Ovary (tissue), 9 donors: ENCODE data around the gene CTSK. TPM values are rescaled to one million over a fixed set of nuclear protein-coding genes. Genes with fewer than 3 reads are reported as not detected.
A peak's percentile ranks its signal among the peaks of the same experiment; 100 is the strongest.
"Not testable (repeated sequence)": the region's sequence is repeated elsewhere in the genome, so short reads cannot be mapped to it uniquely, and the experiment has no call there.

ENCODE experiments used
- DNase-seq, 5 donors: peaks; one replicate each; pipeline ENCODE4 v3.0.0-alpha.2; 2019 to 2020
- H3K27ac ChIP-seq, 2 donors: fragments of 200-600 bp; one replicate each; pipeline versions ENCODE4 v1.5.1 to v1.8.0; 2019 to 2022
- H3K27me3 ChIP-seq: fragments of 200-600 bp; one replicate; pipeline ENCODE4 v1.8.0; 2022
- H3K36me3 ChIP-seq: fragments of 200-600 bp; sonication (generic); one replicate; pipeline ENCODE4 v1.5.1; 2019
- H3K4me1 ChIP-seq: one replicate; pipeline ENCODE4 v1.8.1; 2013; ENCODE audit warnings: mild to moderate bottlenecking, moderate library complexity; ENCODE audit not compliant: insufficient read depth
- H3K4me3 ChIP-seq: fragments of 200-600 bp; sonication (generic); one replicate; pipeline ENCODE4 v1.5.1; 2017
- H3K9me3 ChIP-seq, 2 donors: fragments of 200-600 bp in 1 of 2; sonication (generic) in 1 of 2; one replicate each; pipeline versions ENCODE4 v1.5.1 to v1.8.1; 2013 to 2019; ENCODE audit warnings: mild to moderate bottlenecking in 1 of 2, moderate library complexity in 1 of 2
- CTCF ChIP-seq, 3 donors: fragments of 450-650 bp in 2 of 3; fragments of 200-600 bp in 1 of 3; IDR thresholded peaks; one replicate each; pipeline versions ENCODE4 v1.5.1 to v1.8.0; 2016 to 2022; ENCODE audit warnings: antibody characterized with exemption in 3 of 3, mild to moderate bottlenecking in 1 of 3
- EP300 ChIP-seq: sonication (generic); formaldehyde crosslinking; IDR thresholded peaks from one replicate; pipeline ENCODE4 v1.6.1; 2017; ENCODE audit warnings: antibody characterized with exemption
- POLR2A ChIP-seq: fragments of 450-650 bp; IDR thresholded peaks from one replicate; pipeline ENCODE4 v1.6.1; 2017; ENCODE audit warnings: antibody characterized with exemption, mild to moderate bottlenecking, moderate library complexity
- WGBS, 3 donors: extraction: QIAGEN DNeasy Blood & Tissue Kit in 1 of 3; methylation state at CpG; one replicate each; pipeline versions ENCODE4 v1.1.5 to v1.1.7; 2013 to 2017; 5-methylcytosine and 5-hydroxymethylcytosine counted together
- intact Hi-C, 4 donors: fragments of 100-400 bp; cut with DNase I; formaldehyde crosslinking; loops; one replicate each; pipeline versions ENCODE4 v1.11.0 to v1.15.1; 2022 to 2023
- polyA plus RNA-seq, 2 donors: library from polyadenylated mRNA; stranded (reverse); fragments of 200-250 nt in 1 of 2; fragments of 350-450 nt in 1 of 2; fragmentation: Illumina TruSeq in 1 of 2; extraction: RNeasy Lipid Tissue Mini Kit (QIAGEN cat#74804) in 1 of 2; gene quantifications; one replicate each; pipeline ENCODE4 v1.2.3, GENCODE V29; 2013 to 2014
- total RNA-seq, 7 donors: library from RNA; depleted of rRNA in 2 of 7; stranded (reverse); fragments of >200 nt in 2 of 7; fragmentation: NEBNext Ultra II Directional in 3 of 7; extraction: Animal tissue kit (Norgen Biotek cat#: 25700) in 3 of 7; gene quantifications; one replicate each; pipeline versions ENCODE4 v1.1.0 to v1.2.4, GENCODE V29; 2016 to 2023
- donor health status: DM: no; HTN: no; CAD: no; lungs with moderate emphysema.
- donor health status: DM: no; HTN: no; CAD: no.
- donor health status: Bipolar disorder and iron deficiency.
- donor health status: DM: yes; HTN: yes; CAD: no.
- donor health status: DM: no; HTN: no; CAD: no.
- donor health status: DM: yes; HTN: yes; CAD: no.

The CTSK gene
- total and polyA plus RNA-seq, 9 donors, result 35.6 to 254 (median 80.3) TPM

DNA sequence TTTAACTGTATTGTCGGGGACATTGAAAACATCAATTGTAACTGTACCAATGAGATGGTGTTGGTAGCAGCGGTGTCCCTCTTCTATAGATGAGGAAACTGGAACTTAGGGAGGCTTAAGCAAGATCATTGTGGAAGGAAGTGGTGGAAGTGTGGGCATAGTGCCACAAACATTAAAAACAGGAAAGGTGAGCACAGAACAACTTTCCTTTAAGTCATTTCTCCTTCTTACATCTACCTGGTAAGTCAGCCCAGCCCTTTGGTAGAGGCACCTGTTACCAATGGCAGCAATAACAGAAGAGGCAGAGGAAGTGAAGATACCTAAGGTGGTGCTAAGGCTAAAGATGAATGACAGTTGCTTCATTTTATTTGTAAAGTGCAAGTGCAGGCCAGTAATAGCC lies 30.5 kb downstream of the CTSK start:
- Histone ChIP-seq H3K27me3 (no peaks in the 10 kb centered on the region), H3K4me1 (no peaks in the 10 kb centered on the region), H3K27ac (no peak overlapping the region), H3K9me3 (no peaks in the 10 kb centered on the region), H3K4me3 (no peak overlapping the region), H3K36me3 (no peaks in the 10 kb centered on the region)
- TF ChIP-seq EP300 (no peak), POLR2A (no peak), CTCF (IDR thresholded peaks at IDR 0.05) (no peak)
- DNase-seq, result no peak
- intact Hi-C loops, result no loop called here
- WGBS, 3 donors, result 92 to 95% (median 95%) methylated on average over 2 of the region's 2 CpGs

DNA sequence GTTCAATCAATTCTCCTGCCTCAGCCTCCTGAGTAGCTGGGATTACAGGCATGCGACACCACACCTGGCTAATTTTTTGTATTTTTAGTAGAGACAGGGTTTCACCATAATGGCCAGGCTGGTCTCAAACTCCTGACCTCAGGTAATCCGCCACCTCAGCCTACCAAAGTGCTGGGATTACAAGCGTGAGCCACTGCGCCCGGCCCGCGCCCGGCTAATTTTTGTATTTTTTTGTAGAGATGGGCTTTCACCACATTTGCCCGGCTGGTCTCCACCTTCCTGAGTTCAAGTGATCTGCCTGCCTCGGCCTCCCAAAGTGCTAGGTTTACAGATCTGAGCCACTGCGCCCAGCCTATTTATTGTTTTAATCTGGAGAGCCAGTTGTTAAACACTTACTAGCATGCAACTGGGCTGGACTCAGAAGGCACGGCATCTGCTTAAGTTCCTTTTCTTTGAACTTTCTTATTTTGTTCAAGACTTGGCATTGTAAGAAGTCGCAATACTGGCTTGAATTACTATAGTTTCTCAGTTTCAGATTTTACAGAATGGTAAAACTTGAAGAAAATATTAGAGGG lies 32.0 kb downstream of the CTSK start:
- H3K4me1 ChIP-seq, intact Hi-C loops, H3K27me3 ChIP-seq, H3K36me3 ChIP-seq, H3K9me3 ChIP-seq, H3K4me3 ChIP-seq, DNase-seq, H3K27ac ChIP-seq: not testable (repeated sequence)
- WGBS, 3 donors, result 90 to 94% (median 92%) methylated on average over 13 of the region's 13 CpGs

GRCh38 chr1:150775276-150775675 lies 32.8 kb downstream of the CTSK start:
- H3K9me3 ChIP-seq, result no peaks in the 10 kb centered on the region
- intact Hi-C loops, result no loop called here
- H3K27ac ChIP-seq, result no peak overlapping the region
- DNase-seq, result no peak
- H3K36me3 ChIP-seq, result no peaks in the 10 kb centered on the region
- H3K27me3 ChIP-seq, result no peaks in the 10 kb centered on the region
- no peak for TF ChIP-seq POLR2A
- TF ChIP-seq CTCF (IDR thresholded peaks at IDR 0.05), result no peak
- no peak for TF ChIP-seq EP300
- 92 to 95% (median 92%) methylated on average over 3 of the region's 3 CpGs for WGBS, 3 donors
- H3K4me1 ChIP-seq, result no peaks in the 10 kb centered on the region
- no peak overlapping the region for H3K4me3 ChIP-seq

DNA sequence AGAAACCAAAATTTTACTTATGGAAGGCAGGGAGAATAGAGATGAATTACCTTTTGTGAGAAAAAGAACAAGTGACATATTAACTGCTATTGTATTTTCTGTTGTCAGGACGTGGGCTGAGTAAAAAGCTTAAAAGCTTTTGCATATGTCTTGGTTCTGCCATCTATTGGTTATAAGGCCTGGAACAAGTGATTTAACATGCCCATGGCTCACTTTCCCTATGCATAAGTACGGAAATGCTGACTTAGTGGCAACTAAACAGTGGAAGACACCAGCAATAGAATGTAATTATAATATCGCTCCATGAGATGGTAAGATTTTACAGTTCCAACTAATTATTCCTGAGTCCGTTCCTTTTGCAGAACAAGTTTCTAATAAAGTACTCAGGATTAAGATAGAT lies 35.7 kb downstream of the CTSK start:
- Histone ChIP-seq H3K36me3 (no peaks in the 10 kb centered on the region), H3K9me3 (no peaks in the 10 kb centered on the region)
- TF ChIP-seq CTCF (IDR thresholded peaks at IDR 0.05), result no peak
- no peak for TF ChIP-seq EP300
- no peak for TF ChIP-seq POLR2A

DNA sequence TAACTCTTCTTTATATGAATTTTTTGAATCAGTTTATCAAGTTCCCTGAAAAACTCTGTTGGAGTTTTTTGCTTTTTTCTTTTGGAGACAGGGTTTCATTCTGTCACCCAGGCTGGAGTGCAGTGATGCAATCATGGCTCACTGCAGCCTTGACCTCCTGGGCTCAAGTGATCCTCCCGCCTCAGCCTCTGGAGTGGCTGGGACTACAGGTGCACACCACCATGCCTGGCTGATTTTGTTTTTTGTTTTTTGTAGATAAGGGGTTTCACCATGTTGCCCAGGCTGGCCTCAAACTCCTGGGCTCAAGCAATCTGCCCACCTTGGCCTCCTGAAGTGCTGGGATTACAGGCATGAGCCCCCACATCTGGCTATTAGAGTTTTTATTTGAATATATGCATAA lies 40.4 kb downstream of the CTSK start:
- intact Hi-C loops, H3K9me3 ChIP-seq, H3K36me3 ChIP-seq, H3K27ac ChIP-seq, H3K27me3 ChIP-seq, H3K4me1 ChIP-seq, H3K4me3 ChIP-seq: not testable (repeated sequence)
- 24 to 64% (median 36%) methylated on average over 1 of the region's 1 CpG for WGBS, 3 donors
- DNase-seq, result peak in 1 of 5 donors; percentile 24

More for the DNA sequence above, 35.7 kb downstream of the CTSK start:
- H3K27ac ChIP-seq, result no peak overlapping the region
- 83 to 90% (median 85%) methylated on average over 4 of the region's 4 CpGs for WGBS, 3 donors
- H3K4me1 ChIP-seq, result no peaks in the 10 kb centered on the region
- DNase-seq, result no peak
- intact Hi-C loops, result no loop called here
- no peaks in the 10 kb centered on the region for H3K27me3 ChIP-seq
- no peak overlapping the region for H3K4me3 ChIP-seq

DNA sequence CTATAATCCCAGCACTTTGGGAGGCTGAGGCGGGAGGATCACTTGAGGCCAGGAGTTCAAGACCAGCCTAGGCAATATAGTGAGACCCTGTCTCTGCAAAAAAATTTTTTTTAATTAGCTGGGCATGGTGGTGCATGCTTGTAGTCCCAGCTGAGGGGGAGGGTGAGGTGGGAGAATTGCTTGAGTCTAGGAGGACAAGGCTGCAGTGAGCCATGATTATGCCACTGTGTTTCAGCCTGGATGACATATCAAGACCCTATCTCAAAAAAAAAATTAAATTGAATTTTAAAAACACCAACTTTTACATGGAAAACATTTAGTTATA lies 42.1 kb downstream of the CTSK start:
- H3K27me3 ChIP-seq, H3K4me1 ChIP-seq, H3K36me3 ChIP-seq, H3K9me3 ChIP-seq, H3K4me3 ChIP-seq, DNase-seq, intact Hi-C loops: not testable (repeated sequence)
- peak overlapping the region in 1 of 2 donors; percentile 63 for H3K27ac ChIP-seq
- WGBS, 3 donors, result 88 to 100% (median 94%) methylated on average over 1 of the region's 1 CpG
